ENCODE measurements around the gene CCDC93. TPM values are rescaled to one million over a fixed set of nuclear protein-coding genes. Genes with fewer than 3 reads are reported as not detected.

The CCDC93 gene
- total and polyA plus RNA-seq, 2 donors from 2014 or later = 6.7 to 36.3 TPM

DNA sequence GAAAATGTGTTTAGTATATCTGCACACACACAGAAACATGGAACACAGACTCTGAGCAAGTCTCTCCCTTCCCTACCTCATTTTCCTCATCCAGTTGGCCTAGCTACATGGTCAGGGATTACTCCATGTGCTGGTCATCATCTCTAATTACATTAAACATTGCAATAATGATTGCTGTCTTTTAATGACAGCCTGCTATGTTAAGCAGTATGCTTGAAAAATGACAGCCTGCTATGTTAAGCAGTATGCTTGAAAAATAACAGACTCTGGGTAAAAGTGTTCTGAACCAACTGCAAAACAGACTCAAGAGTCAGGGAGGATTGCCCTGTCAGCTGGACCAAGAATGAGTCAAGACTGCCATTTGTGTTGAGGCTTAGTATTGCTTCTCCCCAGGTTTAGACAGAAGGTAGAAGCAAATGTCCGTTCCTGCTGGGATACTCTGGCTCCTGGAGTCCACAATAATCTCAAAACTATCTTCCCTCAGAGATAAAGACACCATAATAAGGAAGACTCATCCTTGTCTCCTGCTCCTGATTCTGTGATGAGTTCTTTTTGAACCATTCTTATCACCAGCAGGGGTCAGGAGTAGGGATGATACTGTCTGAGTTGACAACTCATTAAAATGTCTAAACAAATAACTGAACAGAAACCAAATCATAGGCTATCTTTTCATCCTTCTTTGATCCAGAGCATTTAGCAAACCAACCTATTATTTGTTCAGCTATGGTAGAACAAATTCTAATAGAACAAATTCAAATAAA, 57.7 kb downstream of the CCDC93 start:
- FAIRE-seq = no peak
- no peaks in the 10 kb centered on the region for H3K9me3 ChIP-seq (ENCODE audit: control insufficient read depth in 2 of 3, insufficient read depth in 1 of 3, low read length in 3 of 3)
- peak in 1 of 5 donors; percentile 56 for DNase-seq
- TF ChIP-seq, protein P1, sequence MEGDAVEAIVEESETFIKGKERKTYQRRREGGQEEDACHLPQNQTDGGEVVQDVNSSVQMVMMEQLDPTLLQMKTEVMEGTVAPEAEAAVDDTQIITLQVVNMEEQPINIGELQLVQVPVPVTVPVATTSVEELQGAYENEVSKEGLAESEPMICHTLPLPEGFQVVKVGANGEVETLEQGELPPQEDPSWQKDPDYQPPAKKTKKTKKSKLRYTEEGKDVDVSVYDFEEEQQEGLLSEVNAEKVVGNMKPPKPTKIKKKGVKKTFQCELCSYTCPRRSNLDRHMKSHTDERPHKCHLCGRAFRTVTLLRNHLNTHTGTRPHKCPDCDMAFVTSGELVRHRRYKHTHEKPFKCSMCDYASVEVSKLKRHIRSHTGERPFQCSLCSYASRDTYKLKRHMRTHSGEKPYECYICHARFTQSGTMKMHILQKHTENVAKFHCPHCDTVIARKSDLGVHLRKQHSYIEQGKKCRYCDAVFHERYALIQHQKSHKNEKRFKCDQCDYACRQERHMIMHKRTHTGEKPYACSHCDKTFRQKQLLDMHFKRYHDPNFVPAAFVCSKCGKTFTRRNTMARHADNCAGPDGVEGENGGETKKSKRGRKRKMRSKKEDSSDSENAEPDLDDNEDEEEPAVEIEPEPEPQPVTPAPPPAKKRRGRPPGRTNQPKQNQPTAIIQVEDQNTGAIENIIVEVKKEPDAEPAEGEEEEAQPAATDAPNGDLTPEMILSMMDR (IDR thresholded peaks at IDR 0.05; ENCODE audit: borderline replicate concordance, extremely low read depth, insufficient read depth) = no peak
- H3K4me3 ChIP-seq (ENCODE audit: low read length in 3 of 3) = no peak overlapping the region
- no peak overlapping the region for H3K27ac ChIP-seq (ENCODE audit: low read depth in 2 of 2, low read length in 2 of 2)
- intact Hi-C loops (cut with DNase I) = no loop called here
- H3K27me3 ChIP-seq (ENCODE audit: control insufficient read depth, insufficient read depth, low read length) = no peaks in the 10 kb centered on the region
- H3K36me3 ChIP-seq (ENCODE audit: control insufficient read depth in 2 of 3, insufficient read depth in 3 of 3, low read length in 3 of 3) = peaks cover 5 to 46% (median 30%) of the 10 kb centered on the region in 3 donors
- no peak overlapping the region for H3K9ac ChIP-seq (ENCODE audit: low read length in 3 of 3)
- H3K4me1 ChIP-seq (ENCODE audit: control insufficient read depth in 2 of 3, insufficient read depth in 2 of 3, low read depth in 1 of 3, low read length in 3 of 3) = no peaks in the 10 kb centered on the region

DNA sequence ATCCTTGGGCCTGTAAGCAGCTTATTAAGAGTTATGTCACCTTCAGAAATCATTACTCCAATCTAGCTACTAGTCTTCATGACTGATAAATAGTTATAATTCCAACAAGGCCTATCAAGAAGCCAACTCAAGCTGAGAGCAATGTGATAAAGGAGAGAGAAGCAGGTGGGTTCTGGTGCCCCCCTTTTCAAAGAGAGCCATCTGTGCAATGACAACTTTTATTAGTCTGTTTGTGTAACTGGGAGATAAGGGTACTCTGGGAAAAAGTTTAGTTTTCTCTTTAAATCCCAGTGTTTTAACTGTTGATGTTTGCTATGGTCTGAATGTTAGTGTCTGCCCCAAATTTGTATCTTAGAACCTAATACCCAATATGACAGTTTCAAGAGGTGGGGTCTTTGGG, 60.6 kb downstream of the CCDC93 start:
- TF ChIP-seq, protein P1 (IDR thresholded peaks at IDR 0.05; ENCODE audit: borderline replicate concordance, extremely low read depth, insufficient read depth) = no peak
- H3K4me3 ChIP-seq (ENCODE audit: low read length in 3 of 3) = no peak overlapping the region
- H3K36me3 ChIP-seq (ENCODE audit: control insufficient read depth in 2 of 3, insufficient read depth in 3 of 3, low read length in 3 of 3) = peaks cover 5 to 61% (median 28%) of the 10 kb centered on the region in 3 donors
- H3K27ac ChIP-seq (ENCODE audit: low read depth in 2 of 2, low read length in 2 of 2) = no peak overlapping the region
- H3K9ac ChIP-seq (ENCODE audit: low read length in 3 of 3) = no peak overlapping the region
- no peak for FAIRE-seq
- intact Hi-C loops (cut with DNase I) = no loop called here
- no peaks in the 10 kb centered on the region for H3K27me3 ChIP-seq (ENCODE audit: control insufficient read depth, insufficient read depth, low read length)
- no peaks in the 10 kb centered on the region for H3K4me1 ChIP-seq (ENCODE audit: control insufficient read depth in 2 of 3, insufficient read depth in 2 of 3, low read depth in 1 of 3, low read length in 3 of 3)
- no peak for DNase-seq
- no peaks in the 10 kb centered on the region for H3K9me3 ChIP-seq (ENCODE audit: control insufficient read depth in 2 of 3, insufficient read depth in 1 of 3, low read length in 3 of 3)

DNA sequence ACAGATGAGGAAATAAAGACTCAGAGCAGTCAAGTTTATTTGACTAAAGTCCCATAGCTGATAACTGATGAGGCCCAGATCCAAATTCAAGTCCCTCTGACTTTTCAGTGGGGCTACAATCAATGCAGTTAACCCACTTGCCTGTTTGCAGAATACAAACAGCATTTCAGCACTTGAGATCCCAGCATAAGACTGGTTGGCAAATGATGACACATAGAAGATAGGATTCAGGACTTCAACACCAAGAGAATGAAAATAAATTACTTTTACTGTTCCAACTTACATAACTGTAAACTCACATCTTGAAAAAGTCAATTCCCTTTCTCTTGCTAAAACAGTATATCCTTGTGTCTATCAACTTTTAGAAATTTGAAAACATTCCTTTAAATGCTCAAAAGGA, 61.2 kb downstream of the CCDC93 start:
- no peak for FAIRE-seq
- no peaks in the 10 kb centered on the region for H3K27me3 ChIP-seq (ENCODE audit: control insufficient read depth, insufficient read depth, low read length)
- H3K27ac ChIP-seq (ENCODE audit: low read depth in 2 of 2, low read length in 2 of 2) = no peak overlapping the region
- H3K9ac ChIP-seq (ENCODE audit: low read length in 3 of 3) = no peak overlapping the region
- no peaks in the 10 kb centered on the region for H3K4me1 ChIP-seq (ENCODE audit: control insufficient read depth in 2 of 3, insufficient read depth in 2 of 3, low read depth in 1 of 3, low read length in 3 of 3)
- no peaks in the 10 kb centered on the region for H3K9me3 ChIP-seq (ENCODE audit: control insufficient read depth in 2 of 3, insufficient read depth in 1 of 3, low read length in 3 of 3)
- intact Hi-C loops (cut with DNase I) = no loop called here
- DNase-seq = no peak
- TF ChIP-seq, protein P1 (IDR thresholded peaks at IDR 0.05; ENCODE audit: borderline replicate concordance, extremely low read depth, insufficient read depth) = no peak
- peaks cover 5 to 58% (median 30%) of the 10 kb centered on the region in 3 donors for H3K36me3 ChIP-seq (ENCODE audit: control insufficient read depth in 2 of 3, insufficient read depth in 3 of 3, low read length in 3 of 3)
- H3K4me3 ChIP-seq (ENCODE audit: low read length in 3 of 3) = no peak overlapping the region

Data from kidney (tissue), 14 donors.